HG03097 (cell line): Measurements from ENCODE around the gene OSBPL2.

Experiments
- ATAC-seq: cut with Tn5 transposase; IDR thresholded peaks from one replicate; pipeline ENCODE4 v1.9.1; 2021; ENCODE audit not compliant: unreplicated experiment, low FRiP score

The OSBPL2 gene

DNA sequence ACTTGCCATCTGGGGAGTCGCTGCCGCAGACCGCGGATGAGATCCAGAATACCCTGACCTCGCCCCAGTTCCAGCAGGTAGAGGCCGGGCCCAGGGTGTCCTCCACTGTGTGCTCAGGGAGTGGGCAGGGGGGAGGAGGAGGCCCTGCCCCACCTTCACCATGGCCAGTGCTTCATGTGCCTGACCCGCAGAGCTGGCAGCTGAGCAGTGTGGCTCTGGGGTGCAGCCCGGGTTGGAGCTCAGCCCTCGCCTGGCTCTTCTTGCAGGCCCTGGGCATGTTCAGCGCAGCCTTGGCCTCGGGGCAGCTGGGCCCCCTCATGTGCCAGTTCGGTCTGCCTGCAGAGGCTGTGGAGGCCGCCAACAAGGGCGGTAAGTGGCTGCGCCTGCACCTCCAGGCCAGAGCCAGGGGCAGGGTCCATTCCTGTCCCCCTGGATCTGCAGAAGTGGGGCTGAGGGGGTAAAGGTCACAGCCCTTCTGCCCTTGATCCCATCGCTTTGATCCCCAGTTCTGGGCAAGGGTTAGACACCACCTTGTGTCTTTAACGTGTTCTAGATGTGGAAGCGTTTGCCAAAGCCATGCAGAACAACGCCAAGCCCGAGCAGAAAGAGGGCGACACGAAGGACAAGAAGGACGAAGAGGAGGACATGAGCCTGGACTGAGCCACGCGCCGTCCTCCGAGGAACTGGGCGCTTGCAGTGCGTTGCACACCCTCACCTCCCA, 69.9 kb downstream of the OSBPL2 start:
- ATAC-seq = no peak

- no peak for ATAC-seq
Observed at GRCh38 chr20:62309198-62309944, 71.0 kb downstream of the OSBPL2 start.

- ATAC-seq = no peak
Observed at GRCh38 chr20:62309947-62310756, 71.8 kb downstream of the OSBPL2 start.

- no peak for ATAC-seq
Observed at GRCh38 chr20:62310757-62311121, 72.4 kb downstream of the OSBPL2 start.

DNA sequence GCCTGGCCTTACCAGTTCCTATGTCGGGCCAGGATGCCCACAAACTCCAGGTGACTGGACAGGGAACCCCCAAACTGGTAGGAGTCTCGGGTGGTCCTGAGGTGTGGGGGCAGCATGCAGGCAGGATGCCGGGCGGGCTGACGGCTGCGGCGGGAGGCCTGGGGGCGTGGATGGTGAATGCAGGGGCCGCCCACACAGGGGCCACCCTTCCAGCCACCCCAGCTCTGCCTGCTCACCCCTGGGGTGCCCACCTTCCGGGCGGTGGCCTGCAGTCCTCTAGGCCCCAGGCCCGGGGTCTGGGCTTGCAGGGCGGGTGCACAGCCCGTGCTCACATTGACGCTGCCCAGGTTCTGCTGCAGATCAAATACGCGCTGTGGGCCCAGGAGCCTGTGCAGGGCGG, 72.8 kb downstream of the OSBPL2 start:
- no peak for ATAC-seq

- ATAC-seq = no peak
Observed at GRCh38 chr20:62311832-62312661, 73.7 kb downstream of the OSBPL2 start.

GRCh38 chr20:62312662-62312977, 74.3 kb downstream of the OSBPL2 start:
- ATAC-seq = no peak

DNA sequence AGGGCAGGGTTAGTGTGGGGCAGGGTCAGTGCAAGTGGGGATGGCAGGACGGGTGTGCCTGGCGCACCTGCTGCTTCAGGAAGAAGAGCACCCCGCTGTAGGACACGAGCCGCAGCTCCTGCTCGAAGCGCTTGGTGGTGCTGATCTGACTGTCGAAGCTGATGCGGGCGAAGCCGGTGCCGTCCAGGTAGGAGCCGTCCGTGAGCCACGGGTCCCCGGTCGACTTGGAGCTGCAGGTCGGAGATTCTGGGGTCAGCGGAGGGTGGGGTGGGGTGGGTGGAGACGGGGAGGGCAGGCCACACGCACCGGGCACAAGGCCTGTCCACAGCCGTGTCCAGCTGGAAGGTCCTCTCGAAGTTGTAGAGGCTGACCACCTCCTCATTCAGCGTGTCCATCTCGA, 74.7 kb downstream of the OSBPL2 start:
- ATAC-seq = no peak

DNA sequence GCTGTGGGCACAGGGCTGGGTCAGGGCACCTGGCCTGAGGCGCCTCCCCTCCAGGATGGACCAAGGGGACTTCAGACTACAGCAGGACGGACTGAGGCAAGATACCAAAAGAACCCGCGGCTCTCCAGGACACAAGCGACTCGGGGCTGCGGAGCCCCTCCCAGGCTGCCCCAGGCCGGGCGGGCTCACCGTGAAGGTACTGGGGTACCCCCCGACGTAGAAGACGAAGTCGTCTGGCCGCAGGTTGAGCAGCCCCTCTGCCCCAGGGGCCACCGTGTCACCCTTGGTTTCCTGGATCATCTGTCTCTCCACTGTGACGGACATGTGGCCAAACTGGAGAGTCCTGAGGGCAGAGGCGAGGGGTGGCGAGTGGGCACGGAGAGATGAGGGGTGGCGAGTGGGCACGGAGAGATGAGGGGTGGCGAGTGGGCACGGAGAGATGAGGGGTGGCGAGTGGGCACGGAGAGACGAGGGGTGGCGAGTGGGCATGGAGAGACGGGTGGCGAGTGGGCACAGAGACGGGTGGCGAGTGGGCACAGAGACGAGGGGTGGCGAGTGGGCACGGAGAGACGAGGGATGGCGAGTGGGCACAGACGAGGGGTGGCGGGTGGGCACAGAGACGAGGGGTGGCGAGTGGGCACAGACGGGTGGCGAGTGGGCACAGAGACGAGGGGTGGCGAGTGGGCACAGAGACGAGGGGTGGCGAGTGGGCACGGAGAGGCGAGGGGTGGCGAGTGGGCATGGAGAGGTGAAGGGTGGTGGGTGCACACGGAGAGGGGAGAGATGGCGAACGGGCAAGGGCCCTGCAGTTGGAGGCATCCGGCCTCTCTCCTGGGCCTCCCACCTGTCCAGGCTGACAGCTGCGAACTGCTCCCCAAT, 75.4 kb downstream of the OSBPL2 start:
- ATAC-seq = no peak

DNA sequence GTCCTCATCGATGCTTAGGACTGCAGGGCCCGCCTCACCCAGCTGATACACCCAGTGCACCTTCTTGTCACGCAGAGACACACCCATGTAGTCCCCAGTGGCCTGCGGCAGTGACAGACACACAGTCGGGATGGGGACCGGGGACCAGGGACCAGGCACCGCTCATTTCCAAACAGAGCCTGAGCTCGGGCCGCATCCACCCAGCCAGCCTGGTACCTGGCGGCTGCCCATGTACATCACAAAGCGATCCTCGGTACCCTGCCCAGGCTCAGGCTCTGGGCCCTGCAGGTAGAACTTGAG, 76.0 kb downstream of the OSBPL2 start:
- no peak for ATAC-seq

GRCh38 chr20:62314711-62315302, 76.5 kb downstream of the OSBPL2 start:
- ATAC-seq = no peak

DNA sequence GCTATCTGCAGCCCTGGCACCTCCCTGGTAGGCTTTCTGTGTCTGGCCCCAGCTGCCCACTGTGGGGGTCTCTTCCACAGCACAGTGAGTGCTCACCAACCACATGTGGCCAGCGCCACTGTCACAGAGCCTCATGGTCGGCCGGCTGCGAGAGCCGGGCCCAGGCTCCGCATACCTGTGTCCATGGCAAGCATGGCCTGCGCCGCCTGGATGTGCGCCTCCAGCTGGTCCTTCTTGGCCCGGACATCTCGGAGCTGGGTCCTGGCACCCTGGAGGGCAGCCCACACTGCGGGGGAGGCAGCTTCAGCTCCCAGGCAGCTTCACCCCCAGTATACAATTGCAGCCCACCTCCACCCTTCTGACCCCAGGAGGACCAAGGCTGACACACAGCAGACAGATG, 77.5 kb downstream of the OSBPL2 start:
- no peak for ATAC-seq

GRCh38 chr20:62316331-62317166, 78.2 kb downstream of the OSBPL2 start:
- no peak for ATAC-seq

- ATAC-seq = no peak
Observed at GRCh38 chr20:62317167-62317655, 78.9 kb downstream of the OSBPL2 start.

DNA sequence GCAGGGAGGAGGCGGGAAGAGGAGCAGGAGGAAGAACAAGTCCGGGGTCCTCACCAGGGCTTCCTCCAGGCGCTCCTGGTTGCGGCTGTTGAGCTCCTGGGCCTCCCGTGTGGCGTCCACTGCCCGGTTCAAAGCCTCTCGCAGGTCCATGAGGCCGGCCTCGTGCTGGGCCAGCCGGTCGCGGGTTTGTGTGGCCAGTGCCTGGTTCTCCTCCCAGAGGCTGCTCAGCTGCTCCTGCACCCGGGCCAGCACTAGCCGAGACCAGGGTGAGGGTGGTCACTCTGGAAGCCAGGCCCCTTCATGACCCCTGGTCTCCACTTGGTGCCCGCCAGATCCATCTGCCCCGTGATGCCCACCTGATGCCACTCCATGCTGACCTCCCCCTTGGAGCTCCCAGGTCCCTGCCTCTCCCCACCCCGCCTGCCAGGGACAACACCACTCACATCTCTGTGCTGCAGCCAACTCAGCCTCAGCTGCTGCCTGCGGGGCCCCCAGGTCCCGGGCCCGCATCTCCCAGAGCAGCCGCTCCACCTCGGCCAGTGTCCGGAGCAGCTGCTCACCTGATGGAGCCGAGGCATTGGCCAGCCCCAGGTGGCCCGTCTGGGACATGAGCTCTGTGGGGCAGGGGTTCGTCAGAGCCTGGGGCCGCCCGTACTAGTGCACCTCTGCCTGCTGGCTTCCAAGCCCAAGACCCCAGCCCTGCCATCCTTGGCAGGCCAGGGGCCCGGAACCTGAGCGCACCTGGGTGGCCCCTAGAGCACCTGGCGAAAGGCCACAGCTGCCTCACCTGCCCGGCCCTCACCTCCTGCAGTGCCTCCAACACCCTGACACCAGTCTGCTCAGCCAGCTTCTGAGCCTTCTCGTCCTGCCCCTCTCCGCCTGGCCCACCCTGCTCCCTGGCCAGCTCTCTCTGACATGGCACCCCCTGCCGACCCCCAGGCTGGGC, 80.4 kb downstream of the OSBPL2 start:
- no peak for ATAC-seq

GRCh38 chr20:62319346-62319909, 81.1 kb downstream of the OSBPL2 start:
- no peak for ATAC-seq
